Testis (tissue), 2 donors: ENCODE measurements around the gene AMOTL1.

Experiments used
- CTCF ChIP-seq, 3 experiments: fragments of 450-650 bp in 2 of 3; fragments of 200-600 bp in 1 of 3; sonication (generic) in 1 of 3; IDR thresholded peaks; one replicate each; pipeline ENCODE4 v1.5.1; 2016 to 2019; ENCODE audit warnings: antibody characterized with exemption in 3 of 3, mild to moderate bottlenecking in 2 of 3, moderate library complexity in 1 of 3
- POLR2A ChIP-seq: fragments of 450-650 bp; IDR thresholded peaks from one replicate; pipeline ENCODE4 v1.6.1; 2017; ENCODE audit warnings: antibody characterized with exemption, mild to moderate bottlenecking, moderate library complexity

GRCh38 chr11:94806419-94806818 is 38.3 kb downstream of the AMOTL1 start:
- no peak for TF ChIP-seq POLR2A
- TF ChIP-seq CTCF (IDR thresholded peaks at IDR 0.05), result no peak
